Endothelial cell of umbilical vein (primary cell): ENCODE data around the gene PHF2. TPM values are rescaled to one million over a fixed set of nuclear protein-coding genes. Genes with fewer than 3 reads are reported as not detected.

ENCODE experiments used
- BruUV-seq: library from RNA; stranded (reverse); fragments of 400-500 nt; replicated peaks from 2 replicates; lab custom pipeline; 2021; lab: Mats Ljungman, UMichigan
- CTCF ChIA-PET: fragments of 300-600, 350-600 bp; sonication (Branson Sonifier 250); formaldehyde crosslinking; loops from one replicate; lab custom pipeline; 2021; ENCODE audit warnings: antibody characterized with exemption, inconsistent platforms; lab: Charles Lee
- POLR2A ChIA-PET: fragments of 300-600, 350-600 bp; sonication (Branson Sonifier 250); formaldehyde crosslinking; loops from one replicate; lab custom pipeline; 2021; ENCODE audit warnings: antibody characterized with exemption, inconsistent platforms; lab: Charles Lee
- DNase-seq: peaks from one replicate; pipeline ENCODE4 v3.0.0-alpha.2; 2011; ENCODE audit warnings: low read depth, low spot score
- FAIRE-seq: peaks from 2 replicates; lab custom pipeline; 2011; peaks lifted over from hg19 to GRCh38; lab: Jason Lieb, UNC
- H2AFZ ChIP-seq: 2 replicates; pipeline ENCODE4 v1.6.0; 2012; ENCODE audit warnings: low read depth, low read length, control low read depth, inconsistent platforms
- H3K27ac ChIP-seq: 2 replicates; pipeline ENCODE4 v1.5.1; 2011; ENCODE audit warnings: low read depth, mild to moderate bottlenecking, control low read depth, low read length, moderate library complexity; ENCODE audit not compliant: insufficient read depth
- H3K27me3 ChIP-seq, 2 experiments: 2 replicates each; pipeline versions ENCODE4 v1.6.0 to v1.6.1; 2011; ENCODE audit warnings: low read length in 2 of 2, mixed read lengths in 1 of 2; ENCODE audit not compliant: control insufficient read depth in 2 of 2, insufficient read depth in 2 of 2
- H3K36me3 ChIP-seq, 2 experiments: 2 replicates in 1 of 2; 3 replicates in 1 of 2; pipeline ENCODE4 v1.5.1; 2011; ENCODE audit warnings: low read length in 2 of 2, mild to moderate bottlenecking in 1 of 2, moderate library complexity in 1 of 2; ENCODE audit not compliant: control insufficient read depth in 2 of 2, insufficient read depth in 2 of 2; ENCODE audit errors: extremely low read depth in 1 of 2
- H3K4me1 ChIP-seq: 3 replicates; pipeline ENCODE4 v1.5.1; 2011; ENCODE audit warnings: mild to moderate bottlenecking, low read length; ENCODE audit not compliant: control insufficient read depth, insufficient read depth; ENCODE audit errors: extremely low read depth
- H3K4me2 ChIP-seq: 2 replicates; pipeline ENCODE4 v1.6.1; 2011; ENCODE audit warnings: low read length, control low read depth, mixed read lengths; ENCODE audit not compliant: insufficient read depth
- H3K4me3 ChIP-seq, 3 experiments: fragments of 200-600 bp in 1 of 3; sonication (generic), shearing (Covaris generic) in 1 of 3; replicated peaks in 1 of 3; 2 replicates each; pipeline ENCODE4 v1.5.1; 2011 to 2016; ENCODE audit warnings: control low read depth in 3 of 3, low read length in 3 of 3, mild to moderate bottlenecking in 2 of 3, inconsistent platforms in 1 of 3, low read depth in 1 of 3, moderate library complexity in 1 of 3; ENCODE audit not compliant: insufficient read depth in 1 of 3
- H3K79me2 ChIP-seq: 2 replicates; pipeline ENCODE4 v1.6.0; 2012; ENCODE audit warnings: low read length, inconsistent platforms; ENCODE audit not compliant: control insufficient read depth, insufficient read depth
- H3K9ac ChIP-seq: replicated peaks from 2 replicates; pipeline ENCODE3; 2011; ENCODE audit warnings: low read length, control low read depth; ENCODE audit not compliant: insufficient read depth; ENCODE audit errors: extremely low read depth
- H3K9me1 ChIP-seq: replicated peaks from 3 replicates; pipeline ENCODE4 v1.6.0; 2011; ENCODE audit warnings: mild to moderate bottlenecking, low read length; ENCODE audit not compliant: control insufficient read depth, insufficient read depth; ENCODE audit errors: extremely low read depth
- H3K9me3 ChIP-seq: replicated peaks from 2 replicates; pipeline ENCODE4 v1.5.1; 2012; ENCODE audit warnings: low read length, inconsistent platforms; ENCODE audit not compliant: control insufficient read depth, insufficient read depth
- H4K20me1 ChIP-seq: replicated peaks from 2 replicates; pipeline ENCODE3; 2011; ENCODE audit warnings: mild to moderate bottlenecking, low read length; ENCODE audit not compliant: control insufficient read depth, insufficient read depth; ENCODE audit errors: extremely low read depth
- EZH2 ChIP-seq: IDR thresholded peaks from 2 replicates; pipeline ENCODE4 v1.6.1; 2012; ENCODE audit warnings: borderline replicate concordance, low read depth, mild to moderate bottlenecking, moderate library complexity, low read length, inconsistent platforms; ENCODE audit not compliant: severe bottlenecking
- FOS ChIP-seq: IDR thresholded peaks from 2 replicates; pipeline ENCODE4 v1.6.1; 2011; ENCODE audit warnings: mild to moderate bottlenecking, low read length, moderate library complexity, borderline replicate concordance; ENCODE audit not compliant: insufficient read depth
- GATA2 ChIP-seq: IDR thresholded peaks from 2 replicates; pipeline ENCODE4 v1.7.0; 2011; ENCODE audit warnings: low read depth, mild to moderate bottlenecking, moderate library complexity, mixed read lengths, low read length; ENCODE audit not compliant: insufficient read length, insufficient read depth
- JUN ChIP-seq: IDR thresholded peaks from 2 replicates; pipeline ENCODE4 v1.6.1; 2011; ENCODE audit warnings: borderline replicate concordance, low read depth; ENCODE audit not compliant: insufficient read length, insufficient read depth
- MYC ChIP-seq: IDR thresholded peaks from one replicate; pipeline ENCODE4 v1.6.1; 2011; ENCODE audit warnings: mild to moderate bottlenecking, low read depth, low read length
- POLR2A ChIP-seq: IDR thresholded peaks from 2 replicates; pipeline ENCODE4 v1.6.1; 2012; ENCODE audit warnings: low read depth, mild to moderate bottlenecking, control low read depth, low read length
- POLR2AphosphoS5 ChIP-seq: IDR thresholded peaks from 2 replicates; pipeline ENCODE4 v1.6.1; 2012; ENCODE audit warnings: low read depth, mild to moderate bottlenecking, control low read depth, low read length, moderate library complexity; ENCODE audit not compliant: insufficient read depth
- dilution Hi-C: fragments of 300-500 bp; cut with MboI; formaldehyde crosslinking; loops from one replicate; pipeline ENCODE4 v1.15.0; 2019; ENCODE audit warnings: low sequenced_read_pairs; ENCODE audit not compliant: extremely low pct_ligation_motif_present
- intact Hi-C: fragments of 100-400 bp; cut with micrococcal nuclease; formaldehyde crosslinking; loops from one replicate; pipeline ENCODE4 v1.10.0; 2022
- polyA plus RNA-seq, 4 experiments: library from polyadenylated mRNA; depleted of rRNA in 3 of 4; stranded (reverse) in 3 of 4; unstranded in 1 of 4; fragments of >200 nt; gene quantifications; 2 replicates each; pipeline versions ENCODE4 v1.2.1 to v1.2.3, GENCODE V29; 2011 to 2012; ENCODE audit warnings: missing spikeins in 1 of 4
- total RNA-seq: library from RNA; stranded (reverse); gene quantifications from 2 replicates; pipeline ENCODE4 v1.2.3, GENCODE V29; 2021
- TF ChIP-seq, protein P1 (sequence below), 2 donors: IDR thresholded peaks; 1 replicate in 1 of 2; 2 replicates in 1 of 2; pipeline ENCODE4 v1.5.1; 2011; ENCODE audit warnings: low read length in 2 of 2, mild to moderate bottlenecking in 2 of 2, moderate library complexity in 2 of 2, control low read depth in 1 of 2, inconsistent platforms in 1 of 2, low read depth in 1 of 2; ENCODE audit not compliant: insufficient read depth in 1 of 2; ENCODE audit errors: extremely low read depth in 1 of 2
- TF ChIP-seq, protein P2 (sequence below): IDR thresholded peaks from 2 replicates; pipeline ENCODE4 v1.6.1; 2011; ENCODE audit not compliant: insufficient read depth, insufficient read length

PHF2 gene
- total and polyA plus RNA-seq, 2 donors (not counting 3 experiments of a cell fraction or from before 2014, with no cell fraction given) = 9.8 to 22.5 TPM

DNA sequence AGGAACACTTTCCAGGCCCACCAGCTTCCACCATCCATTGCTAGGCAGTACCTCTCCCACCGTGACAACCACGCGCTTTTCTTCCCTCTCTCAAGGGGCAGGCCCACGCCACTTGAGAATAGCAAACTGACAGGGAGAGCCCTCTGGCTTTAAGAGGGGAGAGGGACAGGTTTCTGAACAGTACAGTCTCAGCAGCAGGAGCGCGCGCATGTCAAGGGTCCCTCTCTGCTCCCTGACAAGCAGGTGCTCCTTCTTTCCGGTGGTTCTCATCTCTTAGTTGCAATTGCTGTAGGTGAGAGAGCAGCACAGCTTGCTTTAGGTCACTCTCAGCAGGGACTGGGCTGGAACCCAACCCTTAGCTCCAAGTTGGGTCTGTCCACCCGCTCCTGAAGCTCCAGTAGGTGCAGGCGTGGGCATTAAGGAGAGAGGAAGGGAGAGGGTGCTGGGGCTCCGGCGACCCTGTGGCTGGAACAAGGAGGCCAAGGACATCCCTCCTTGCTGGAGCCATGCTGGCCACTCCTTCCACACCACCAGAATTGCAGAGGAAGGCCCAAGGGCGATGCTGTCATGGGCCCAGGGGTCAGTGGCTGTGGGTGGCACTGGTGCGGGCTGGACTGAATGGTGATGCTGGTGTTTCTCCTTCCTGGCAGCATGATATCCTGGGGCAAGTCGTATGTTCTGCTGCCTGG is 9.0 kb upstream of the PHF2 start:
- Histone ChIP-seq H3K36me3 (peaks cover 8 to 9% of the 10 kb centered on the region in 2 experiments), H3K4me2 (peak overlapping the region; percentile 78), H4K20me1 (no peaks in the 10 kb centered on the region), H3K4me3 (peak overlapping the region in 2 of 3 experiments; percentile 52 to 64), H3K79me2 (no peaks in the 10 kb centered on the region), H3K9me3 (no peaks in the 10 kb centered on the region), H3K9ac (peak overlapping the region; percentile 92), H3K4me1 (peaks cover 16% of the 10 kb centered on the region), H3K9me1 (no peaks in the 10 kb centered on the region), H2AFZ (no peak overlapping the region), H3K27me3 (no peaks in the 10 kb centered on the region), H3K27ac (peak overlapping the region; percentile 84)
- dilution Hi-C loops (no loop called here), intact Hi-C loops (loop anchor here (5.0 to 10.0 kb wide), 2 partner anchors 253 to 470 kb away; partner anchors contain the start of gene CARD19)
- CTCF ChIA-PET = interaction anchor here (1.0 to 2.4 kb wide), 15 partner anchors 8 to 462 kb away, joined by 3 to 46 read pairs (median 8); partner anchors contain the start of genes FAM120A, FAM120AOS and PHF2
- FAIRE-seq (peak; percentile 4), DNase-seq (no peak)
- POLR2A ChIA-PET = interaction anchor here (1.3 to 1.7 kb wide), 2 partner anchors 114 to 438 kb away, joined by 3 to 6 read pairs; partner anchors contain the start of gene FAM120AOS
- TF ChIP-seq GATA2 (no peak), FOS (no peak), EZH2 (no peak), POLR2AphosphoS5 (no peak), POLR2A (no peak), JUN (no peak), MYC (no peak)
- TF ChIP-seq, protein P1, sequence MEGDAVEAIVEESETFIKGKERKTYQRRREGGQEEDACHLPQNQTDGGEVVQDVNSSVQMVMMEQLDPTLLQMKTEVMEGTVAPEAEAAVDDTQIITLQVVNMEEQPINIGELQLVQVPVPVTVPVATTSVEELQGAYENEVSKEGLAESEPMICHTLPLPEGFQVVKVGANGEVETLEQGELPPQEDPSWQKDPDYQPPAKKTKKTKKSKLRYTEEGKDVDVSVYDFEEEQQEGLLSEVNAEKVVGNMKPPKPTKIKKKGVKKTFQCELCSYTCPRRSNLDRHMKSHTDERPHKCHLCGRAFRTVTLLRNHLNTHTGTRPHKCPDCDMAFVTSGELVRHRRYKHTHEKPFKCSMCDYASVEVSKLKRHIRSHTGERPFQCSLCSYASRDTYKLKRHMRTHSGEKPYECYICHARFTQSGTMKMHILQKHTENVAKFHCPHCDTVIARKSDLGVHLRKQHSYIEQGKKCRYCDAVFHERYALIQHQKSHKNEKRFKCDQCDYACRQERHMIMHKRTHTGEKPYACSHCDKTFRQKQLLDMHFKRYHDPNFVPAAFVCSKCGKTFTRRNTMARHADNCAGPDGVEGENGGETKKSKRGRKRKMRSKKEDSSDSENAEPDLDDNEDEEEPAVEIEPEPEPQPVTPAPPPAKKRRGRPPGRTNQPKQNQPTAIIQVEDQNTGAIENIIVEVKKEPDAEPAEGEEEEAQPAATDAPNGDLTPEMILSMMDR (IDR thresholded peaks at IDR 0.05; ENCODE audit: extremely low read depth in 1 of 2, insufficient read depth in 1 of 2, low read depth in 1 of 2, low read length in 2 of 2) = no peak
- TF ChIP-seq, protein P2, sequence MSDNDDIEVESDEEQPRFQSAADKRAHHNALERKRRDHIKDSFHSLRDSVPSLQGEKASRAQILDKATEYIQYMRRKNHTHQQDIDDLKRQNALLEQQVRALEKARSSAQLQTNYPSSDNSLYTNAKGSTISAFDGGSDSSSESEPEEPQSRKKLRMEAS = no peak
- BruUV-seq = no TSS peak
